NCI-H69 (cell line): Measurements from ENCODE around the gene BCAT1.
"Not testable (repeated sequence)": the region's sequence is repeated elsewhere in the genome, so short reads cannot be mapped to it uniquely, and the experiment has no call there.

Experiments used
- DNase-seq: peaks from one replicate; lab custom pipeline; 2025; lab: John Stamatoyannopoulos, UW

BCAT1 gene

GRCh38 chr12:24853588-24853987, 95.3 kb downstream of the BCAT1 start:
- DNase-seq = peak; percentile 2

GRCh38 chr12:24853094-24853493, 95.8 kb downstream of the BCAT1 start:
- no peak for DNase-seq

GRCh38 chr12:24852420-24852819, 96.5 kb downstream of the BCAT1 start:
- peak; percentile 13 for DNase-seq

- not testable (repeated sequence) for DNase-seq
These were observed 97.0 kb downstream of the BCAT1 start for GRCh38 chr12:24851883-24852282.

- no peak for DNase-seq
These were observed 97.6 kb downstream of the BCAT1 start for GRCh38 chr12:24851341-24851740.

GRCh38 chr12:24850496-24850895, 98.4 kb downstream of the BCAT1 start:
- DNase-seq = peak; percentile 74

- no peak for DNase-seq
These were observed 99.9 kb downstream of the BCAT1 start for GRCh38 chr12:24848941-24849477.

GRCh38 chr12:24846689-24847088, 102.2 kb downstream of the BCAT1 start:
- DNase-seq = no peak

- no peak for DNase-seq
These were observed 103.3 kb downstream of the BCAT1 start for GRCh38 chr12:24845615-24846014.

GRCh38 chr12:24840046-24840800, 108.7 kb downstream of the BCAT1 start:
- no peak for DNase-seq

GRCh38 chr12:24839268-24839791, 109.6 kb downstream of the BCAT1 start:
- no peak for DNase-seq

- DNase-seq = no peak
These were observed 110.4 kb downstream of the BCAT1 start for GRCh38 chr12:24838531-24838950.

- DNase-seq = no peak
These were observed 113.5 kb downstream of the BCAT1 start for GRCh38 chr12:24835377-24835776.

GRCh38 chr12:24833513-24833912, 115.4 kb downstream of the BCAT1 start:
- no peak for DNase-seq

- no peak for DNase-seq
These were observed 124.9 kb downstream of the BCAT1 start for GRCh38 chr12:24823808-24824515.

GRCh38 chr12:24822121-24822899, 126.6 kb downstream of the BCAT1 start:
- no peak for DNase-seq

- DNase-seq = no peak
These were observed 127.2 kb downstream of the BCAT1 start for GRCh38 chr12:24821691-24822090.

- no peak for DNase-seq
These were observed 128.0 kb downstream of the BCAT1 start for GRCh38 chr12:24820872-24821271.

- DNase-seq = no peak
These were observed 130.6 kb downstream of the BCAT1 start for GRCh38 chr12:24818351-24818750.

GRCh38 chr12:24815114-24815423, 133.8 kb downstream of the BCAT1 start:
- DNase-seq = no peak

GRCh38 chr12:24814379-24815113, 134.4 kb downstream of the BCAT1 start:
- no peak for DNase-seq

- no peak for DNase-seq
These were observed 138.5 kb downstream of the BCAT1 start for GRCh38 chr12:24810378-24810777.
